ENCODE measurements around the gene TCHH.

GRCh38 chr1:152067929-152068328 is 47.3 kb downstream of the TCHH start:
- TF ChIP-seq CTCF (IDR thresholded peaks at IDR 0.05) (no peak), POLR2A (IDR thresholded peaks at IDR 0.05) (no peak)
